Measurements from ENCODE around the gene THADA.

DNA sequence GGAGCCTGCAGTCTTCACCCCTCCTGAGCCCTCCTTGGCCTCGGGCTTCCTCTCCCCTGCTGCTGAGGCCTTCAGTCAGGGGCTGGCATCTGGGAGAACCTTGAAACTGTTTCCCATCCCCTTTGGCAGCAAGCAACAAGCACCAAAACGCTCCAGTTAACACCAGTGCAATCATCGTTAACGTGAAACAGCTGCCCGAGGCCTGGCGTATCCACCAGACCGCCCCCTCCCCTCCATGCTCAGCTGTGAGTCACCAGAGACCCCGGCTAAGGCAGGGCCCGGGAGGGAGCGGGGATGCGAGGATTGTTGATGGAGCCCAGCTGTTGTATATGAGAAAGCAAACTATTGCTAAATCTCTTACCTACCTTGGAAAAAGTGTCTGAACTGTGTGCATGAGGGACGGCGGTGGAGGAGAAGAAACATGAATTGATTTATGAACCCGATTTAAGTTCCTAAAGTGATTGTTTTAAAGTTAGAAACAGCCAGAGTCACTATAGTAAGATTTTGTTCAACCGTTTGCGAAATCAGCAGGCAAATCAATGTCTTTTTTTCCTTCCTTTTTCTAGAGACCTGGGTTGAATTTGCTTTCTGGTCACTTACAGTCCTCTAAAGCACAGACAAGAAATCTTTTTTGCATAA lies 374.6 kb downstream of the THADA start:
- TF ChIP-seq, protein P1, sequence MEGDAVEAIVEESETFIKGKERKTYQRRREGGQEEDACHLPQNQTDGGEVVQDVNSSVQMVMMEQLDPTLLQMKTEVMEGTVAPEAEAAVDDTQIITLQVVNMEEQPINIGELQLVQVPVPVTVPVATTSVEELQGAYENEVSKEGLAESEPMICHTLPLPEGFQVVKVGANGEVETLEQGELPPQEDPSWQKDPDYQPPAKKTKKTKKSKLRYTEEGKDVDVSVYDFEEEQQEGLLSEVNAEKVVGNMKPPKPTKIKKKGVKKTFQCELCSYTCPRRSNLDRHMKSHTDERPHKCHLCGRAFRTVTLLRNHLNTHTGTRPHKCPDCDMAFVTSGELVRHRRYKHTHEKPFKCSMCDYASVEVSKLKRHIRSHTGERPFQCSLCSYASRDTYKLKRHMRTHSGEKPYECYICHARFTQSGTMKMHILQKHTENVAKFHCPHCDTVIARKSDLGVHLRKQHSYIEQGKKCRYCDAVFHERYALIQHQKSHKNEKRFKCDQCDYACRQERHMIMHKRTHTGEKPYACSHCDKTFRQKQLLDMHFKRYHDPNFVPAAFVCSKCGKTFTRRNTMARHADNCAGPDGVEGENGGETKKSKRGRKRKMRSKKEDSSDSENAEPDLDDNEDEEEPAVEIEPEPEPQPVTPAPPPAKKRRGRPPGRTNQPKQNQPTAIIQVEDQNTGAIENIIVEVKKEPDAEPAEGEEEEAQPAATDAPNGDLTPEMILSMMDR (IDR thresholded peaks at IDR 0.05 in 8 of 11, conservative IDR thresholded peaks at IDR 0.05 in 3 of 11) = no peak
- TF ChIP-seq POLR2A (IDR thresholded peaks at IDR 0.05) = peak in 2 of 3 donors; percentile 34 to 66
- TF ChIP-seq POLR2AphosphoS5 (IDR thresholded peaks at IDR 0.05) = peak; percentile 90 to 94 (median 90)
